ENCODE results near the gene PCSK6.

DNA sequence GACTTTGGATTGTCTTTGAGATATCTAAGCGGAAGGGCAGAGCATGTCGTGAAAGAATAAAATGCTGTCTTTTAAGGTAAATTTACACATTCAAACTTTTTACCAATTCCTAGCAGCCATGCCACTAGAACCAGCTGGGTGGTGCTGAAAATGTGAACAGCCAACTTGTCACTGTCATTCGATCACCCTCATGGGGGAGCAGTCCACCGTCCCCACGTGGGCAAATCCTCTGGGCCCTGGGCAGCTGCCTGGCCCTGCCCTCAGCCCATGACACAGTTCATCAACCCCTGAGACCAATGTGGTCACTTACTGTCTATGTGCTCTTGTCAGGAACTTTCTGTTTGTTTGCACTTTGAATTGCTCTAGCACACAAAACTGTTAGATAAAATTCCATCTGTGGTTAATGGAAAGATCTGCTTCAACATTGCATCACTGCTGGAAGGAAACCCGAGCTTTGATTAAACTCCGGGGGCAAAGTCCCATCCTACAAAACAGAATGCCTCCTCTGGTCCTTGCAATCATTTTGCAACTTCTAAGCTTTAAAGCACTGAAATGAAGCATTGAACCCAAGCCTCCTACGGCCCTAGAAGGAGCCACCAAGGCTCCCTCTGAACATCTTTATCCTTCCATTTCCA, 50.1 kb downstream of the PCSK6 start:
- TF ChIP-seq EP300 (IDR thresholded peaks at IDR 0.05; ENCODE audit: borderline replicate concordance) = no peak
- no peak for TF ChIP-seq TEAD4 (IDR thresholded peaks at IDR 0.05)
- no peak for TF ChIP-seq CEBPB (IDR thresholded peaks at IDR 0.05)
- TF ChIP-seq, protein P1, sequence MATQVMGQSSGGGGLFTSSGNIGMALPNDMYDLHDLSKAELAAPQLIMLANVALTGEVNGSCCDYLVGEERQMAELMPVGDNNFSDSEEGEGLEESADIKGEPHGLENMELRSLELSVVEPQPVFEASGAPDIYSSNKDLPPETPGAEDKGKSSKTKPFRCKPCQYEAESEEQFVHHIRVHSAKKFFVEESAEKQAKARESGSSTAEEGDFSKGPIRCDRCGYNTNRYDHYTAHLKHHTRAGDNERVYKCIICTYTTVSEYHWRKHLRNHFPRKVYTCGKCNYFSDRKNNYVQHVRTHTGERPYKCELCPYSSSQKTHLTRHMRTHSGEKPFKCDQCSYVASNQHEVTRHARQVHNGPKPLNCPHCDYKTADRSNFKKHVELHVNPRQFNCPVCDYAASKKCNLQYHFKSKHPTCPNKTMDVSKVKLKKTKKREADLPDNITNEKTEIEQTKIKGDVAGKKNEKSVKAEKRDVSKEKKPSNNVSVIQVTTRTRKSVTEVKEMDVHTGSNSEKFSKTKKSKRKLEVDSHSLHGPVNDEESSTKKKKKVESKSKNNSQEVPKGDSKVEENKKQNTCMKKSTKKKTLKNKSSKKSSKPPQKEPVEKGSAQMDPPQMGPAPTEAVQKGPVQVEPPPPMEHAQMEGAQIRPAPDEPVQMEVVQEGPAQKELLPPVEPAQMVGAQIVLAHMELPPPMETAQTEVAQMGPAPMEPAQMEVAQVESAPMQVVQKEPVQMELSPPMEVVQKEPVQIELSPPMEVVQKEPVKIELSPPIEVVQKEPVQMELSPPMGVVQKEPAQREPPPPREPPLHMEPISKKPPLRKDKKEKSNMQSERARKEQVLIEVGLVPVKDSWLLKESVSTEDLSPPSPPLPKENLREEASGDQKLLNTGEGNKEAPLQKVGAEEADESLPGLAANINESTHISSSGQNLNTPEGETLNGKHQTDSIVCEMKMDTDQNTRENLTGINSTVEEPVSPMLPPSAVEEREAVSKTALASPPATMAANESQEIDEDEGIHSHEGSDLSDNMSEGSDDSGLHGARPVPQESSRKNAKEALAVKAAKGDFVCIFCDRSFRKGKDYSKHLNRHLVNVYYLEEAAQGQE (IDR thresholded peaks at IDR 0.05; ENCODE audit: low read depth) = no peak
- TF ChIP-seq, protein P2, sequence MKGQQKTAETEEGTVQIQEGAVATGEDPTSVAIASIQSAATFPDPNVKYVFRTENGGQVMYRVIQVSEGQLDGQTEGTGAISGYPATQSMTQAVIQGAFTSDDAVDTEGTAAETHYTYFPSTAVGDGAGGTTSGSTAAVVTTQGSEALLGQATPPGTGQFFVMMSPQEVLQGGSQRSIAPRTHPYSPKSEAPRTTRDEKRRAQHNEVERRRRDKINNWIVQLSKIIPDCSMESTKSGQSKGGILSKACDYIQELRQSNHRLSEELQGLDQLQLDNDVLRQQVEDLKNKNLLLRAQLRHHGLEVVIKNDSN (IDR thresholded peaks at IDR 0.05) = no peak
- TF ChIP-seq EGR1 (IDR thresholded peaks at IDR 0.05) = no peak
- TF ChIP-seq, protein P3, sequence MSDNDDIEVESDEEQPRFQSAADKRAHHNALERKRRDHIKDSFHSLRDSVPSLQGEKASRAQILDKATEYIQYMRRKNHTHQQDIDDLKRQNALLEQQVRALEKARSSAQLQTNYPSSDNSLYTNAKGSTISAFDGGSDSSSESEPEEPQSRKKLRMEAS (IDR thresholded peaks at IDR 0.05) = no peak
- TF ChIP-seq CREB1 (IDR thresholded peaks at IDR 0.05; ENCODE audit: low read depth) = no peak
- no peak for TF ChIP-seq RAD21 (IDR thresholded peaks at IDR 0.05; ENCODE audit: low read depth)
- no peak for TF ChIP-seq YY1 (IDR thresholded peaks at IDR 0.05; ENCODE audit: low read depth)
- no peak for TF ChIP-seq TAF1 (IDR thresholded peaks at IDR 0.05; ENCODE audit: low read depth)
- no peak for TF ChIP-seq FOXM1 (IDR thresholded peaks at IDR 0.05; ENCODE audit: borderline replicate concordance, low read depth)
- TF ChIP-seq ZBTB7A (IDR thresholded peaks at IDR 0.05; ENCODE audit: low read depth) = no peak
- no peak for TF ChIP-seq TCF12 (IDR thresholded peaks at IDR 0.05; ENCODE audit: low read depth)

Data from Ishikawa (cell line).